B cell (primary cell): ENCODE data around the gene GPBP1. TPM values are rescaled to one million over a fixed set of nuclear protein-coding genes. Genes with fewer than 3 reads are reported as not detected.

ENCODE experiments used
- ATAC-seq: fragments of 200-7000 bp; cut with Tn5 transposase; one replicate; pipeline ENCODE4 v1.10.0; 2021; ENCODE audit warnings: low read depth, mild to moderate bottlenecking, moderate number of reproducible peaks, moderate library complexity
- CTCF ChIA-PET: fragments of 350-600 bp; sonication (Branson Sonifier 250); formaldehyde crosslinking; loops from one replicate; lab custom pipeline; 2021; ENCODE audit warnings: antibody characterized with exemption, inconsistent platforms; lab: Charles Lee
- POLR2A ChIA-PET: fragments of 350-600 bp; sonication (Branson Sonifier 250); formaldehyde crosslinking; loops from one replicate; lab custom pipeline; 2021; ENCODE audit warnings: antibody characterized with exemption; lab: Charles Lee
- DNase-seq: peaks from one replicate; pipeline ENCODE4 v3.0.0; 2013
- H2AFZ ChIP-seq: 2 replicates; pipeline ENCODE4 v1.6.1; 2012; ENCODE audit warnings: mild to moderate bottlenecking, low read depth, low read length; ENCODE audit not compliant: insufficient read depth, poor library complexity, severe bottlenecking
- H3K27ac ChIP-seq, 2 donors: 1 replicate in 1 of 2; 2 replicates in 1 of 2; pipeline ENCODE4 v1.5.1; 2012 to 2013; ENCODE audit warnings: low read length in 2 of 2, mild to moderate bottlenecking in 2 of 2, moderate library complexity in 1 of 2
- H3K27me3 ChIP-seq, 4 experiments: fragments of 200-600 bp in 1 of 4; sonication (generic) in 1 of 4; replicated peaks in 1 of 4; 1 replicate in 2 of 4; 2 replicates in 2 of 4; pipeline versions ENCODE4 v1.6.1 to v1.7.0; 2013 to 2016; ENCODE audit warnings: low read length in 3 of 4, mild to moderate bottlenecking in 2 of 4, mixed read lengths in 1 of 4, moderate library complexity in 1 of 4; ENCODE audit not compliant: insufficient read depth in 4 of 4, control insufficient read depth in 3 of 4; ENCODE audit errors: control extremely low read depth in 1 of 4
- H3K36me3 ChIP-seq, 2 experiments: replicated peaks in 1 of 2; 1 replicate in 1 of 2; 2 replicates in 1 of 2; pipeline versions ENCODE4 v1.6.1 to v1.7.1; 2013; ENCODE audit warnings: low read length in 1 of 2; ENCODE audit not compliant: insufficient read depth in 2 of 2, control insufficient read depth in 1 of 2; ENCODE audit errors: control extremely low read depth in 1 of 2, extremely low read depth in 1 of 2
- H3K4me1 ChIP-seq, 2 donors: fragments of 200-600 bp in 1 of 2; sonication (generic) in 1 of 2; 1 replicate in 1 of 2; 2 replicates in 1 of 2; pipeline versions ENCODE4 v1.5.1 to v1.6.1; 2013 to 2017; ENCODE audit warnings: low read length in 2 of 2; ENCODE audit not compliant: control insufficient read depth in 2 of 2, insufficient read depth in 2 of 2
- H3K4me2 ChIP-seq: replicated peaks from 2 replicates; pipeline ENCODE3; 2012; ENCODE audit warnings: mild to moderate bottlenecking, low read depth, low read length; ENCODE audit not compliant: poor library complexity, severe bottlenecking
- H3K4me3 ChIP-seq, 5 experiments: fragments of 200-600 bp in 1 of 5; sonication (generic) in 1 of 5; 1 replicate in 3 of 5; 2 replicates in 2 of 5; pipeline versions ENCODE4 v1.5.1 to v1.7.0; 2011 to 2016; ENCODE audit warnings: low read length in 4 of 5, mild to moderate bottlenecking in 4 of 5, low read depth in 2 of 5, control low read depth in 1 of 5, moderate library complexity in 1 of 5; ENCODE audit not compliant: insufficient read depth in 1 of 5; ENCODE audit errors: control extremely low read depth in 1 of 5, extremely low read depth in 1 of 5
- H3K79me2 ChIP-seq: fragments of 200-600 bp; sonication (generic); one replicate; pipeline ENCODE4 v1.6.0; 2016; ENCODE audit warnings: low read length; ENCODE audit not compliant: control insufficient read depth, insufficient read depth
- H3K9ac ChIP-seq: fragments of 200-600 bp; sonication (generic); 2 replicates; pipeline ENCODE4 v1.6.1; 2017; ENCODE audit warnings: mild to moderate bottlenecking, low read length, moderate library complexity
- H3K9me3 ChIP-seq, 3 donors: one replicate each; pipeline versions ENCODE4 v1.6.1 to v1.7.1; 2013; ENCODE audit warnings: low read length in 2 of 3; ENCODE audit not compliant: control insufficient read depth in 2 of 3, insufficient read depth in 1 of 3; ENCODE audit errors: control extremely low read depth in 1 of 3
- H4K20me1 ChIP-seq: 2 replicates; pipeline ENCODE4 v1.6.0; 2012; ENCODE audit warnings: mild to moderate bottlenecking, low read length; ENCODE audit not compliant: insufficient read depth, control insufficient read depth, poor library complexity, severe bottlenecking
- H3K27ac Mint-ChIP-seq: one replicate; pipeline ENCODE4 v1.8.0; 2021; ENCODE audit warnings: mixed read lengths
- H3K27me3 Mint-ChIP-seq: one replicate; pipeline ENCODE4 v1.8.0; 2021; ENCODE audit warnings: mixed read lengths
- H3K4me1 Mint-ChIP-seq: one replicate; pipeline ENCODE4 v1.8.0; 2021; ENCODE audit warnings: mixed read lengths
- H3K4me3 Mint-ChIP-seq: one replicate; pipeline ENCODE4 v1.8.0; 2021; ENCODE audit warnings: mixed read lengths
- H3K9me3 Mint-ChIP-seq: one replicate; pipeline ENCODE4 v1.8.0; 2022; ENCODE audit warnings: mixed read lengths; ENCODE audit not compliant: insufficient read depth
- EZH2 ChIP-seq: IDR thresholded peaks from 2 replicates; pipeline ENCODE4 v1.6.1; 2012; ENCODE audit warnings: borderline replicate concordance, low read depth, mild to moderate bottlenecking, moderate library complexity, low read length; ENCODE audit not compliant: insufficient read depth, poor library complexity, severe bottlenecking
- WGBS: methylation state at CpG from one replicate; pipeline ENCODE4 v1.1.5; 2013; ENCODE audit warnings: missing lambda C conversion rate; ENCODE audit not compliant: insufficient coverage; 5-methylcytosine and 5-hydroxymethylcytosine counted together
- intact Hi-C: fragments of 100-400 bp; cut with micrococcal nuclease; formaldehyde crosslinking; loops from one replicate; pipeline ENCODE4 v1.10.0; 2022
- polyA plus RNA-seq: library from polyadenylated mRNA; depleted of rRNA; stranded (reverse); fragments of >200 nt; gene quantifications from 2 replicates; pipeline ENCODE4 v1.2.3, GENCODE V29; 2012
- total RNA-seq, 2 donors: library from RNA; stranded (reverse); fragments of 120-200 nt in 1 of 2; gene quantifications; 1 replicate in 1 of 2; 2 replicates in 1 of 2; pipeline versions ENCODE4 v1.2.3 to v1.2.4, GENCODE V29; 2013 to 2022
- TF ChIP-seq, protein P1 (sequence below): fragments of 200-600 bp; IDR thresholded peaks from one replicate; pipeline ENCODE4 v1.8.0; 2022; ENCODE audit warnings: antibody characterized with exemption, mild to moderate bottlenecking

GPBP1 gene
- total and polyA plus RNA-seq, 2 donors (not counting 1 experiment from before 2014, with no cell fraction given) = 30.9 to 152 TPM

- H3K27ac ChIP-seq = no peak overlapping the region
- peak; percentile 82 for ATAC-seq
- H3K9me3 Mint-ChIP-seq = no peaks in the 10 kb centered on the region
- WGBS = 65% methylated on average over 2 of the region's 6 CpGs
- peak overlapping the region; percentile 90 for H2AFZ ChIP-seq
- H3K27me3 Mint-ChIP-seq = no peaks in the 10 kb centered on the region
- H3K9ac ChIP-seq = peak overlapping the region; percentile 61
- no peaks in the 10 kb centered on the region for H3K79me2 ChIP-seq
- peak overlapping the region in 4 of 5 experiments; percentile 47 to 59 (median 51) for H3K4me3 ChIP-seq
- H3K36me3 ChIP-seq = no peaks in the 10 kb centered on the region
- H3K27me3 ChIP-seq = no peaks in the 10 kb centered on the region
- TF ChIP-seq, protein P1, sequence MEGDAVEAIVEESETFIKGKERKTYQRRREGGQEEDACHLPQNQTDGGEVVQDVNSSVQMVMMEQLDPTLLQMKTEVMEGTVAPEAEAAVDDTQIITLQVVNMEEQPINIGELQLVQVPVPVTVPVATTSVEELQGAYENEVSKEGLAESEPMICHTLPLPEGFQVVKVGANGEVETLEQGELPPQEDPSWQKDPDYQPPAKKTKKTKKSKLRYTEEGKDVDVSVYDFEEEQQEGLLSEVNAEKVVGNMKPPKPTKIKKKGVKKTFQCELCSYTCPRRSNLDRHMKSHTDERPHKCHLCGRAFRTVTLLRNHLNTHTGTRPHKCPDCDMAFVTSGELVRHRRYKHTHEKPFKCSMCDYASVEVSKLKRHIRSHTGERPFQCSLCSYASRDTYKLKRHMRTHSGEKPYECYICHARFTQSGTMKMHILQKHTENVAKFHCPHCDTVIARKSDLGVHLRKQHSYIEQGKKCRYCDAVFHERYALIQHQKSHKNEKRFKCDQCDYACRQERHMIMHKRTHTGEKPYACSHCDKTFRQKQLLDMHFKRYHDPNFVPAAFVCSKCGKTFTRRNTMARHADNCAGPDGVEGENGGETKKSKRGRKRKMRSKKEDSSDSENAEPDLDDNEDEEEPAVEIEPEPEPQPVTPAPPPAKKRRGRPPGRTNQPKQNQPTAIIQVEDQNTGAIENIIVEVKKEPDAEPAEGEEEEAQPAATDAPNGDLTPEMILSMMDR = peak; percentile 75
- TF ChIP-seq EZH2 = no peak
- peak overlapping the region; percentile 28 for H3K27ac Mint-ChIP-seq
- peaks cover 6 to 13% of the 10 kb centered on the region in 2 donors for H3K4me1 ChIP-seq
- intact Hi-C loops = loop anchor here (1.0 kb wide), 2 partner anchors 1164 to 1552 kb away; no protein-coding TSS in a partner anchor
- H3K9me3 ChIP-seq = no peaks in the 10 kb centered on the region
- peak; percentile 88 for DNase-seq
- peaks cover 16% of the 10 kb centered on the region for H3K4me1 Mint-ChIP-seq
- H3K4me3 Mint-ChIP-seq = peak overlapping the region; percentile 76
- ChIA-PET POLR2A (no interaction called here), CTCF (interaction anchor here (0.7 to 4.6 kb wide), 23 partner anchors 9 to 1551 kb away, joined by 3 to 93 read pairs (median 3); partner anchors contain the start of gene PLK2)
- H3K4me2 ChIP-seq = peak overlapping the region; percentile 73
- H4K20me1 ChIP-seq = no peaks in the 10 kb centered on the region
These were observed 124.6 kb downstream of the GPBP1 start for GRCh38 chr5:57298295-57298984.

- no peaks in the 10 kb centered on the region for H3K36me3 ChIP-seq
- TF ChIP-seq, protein P1 = peak; percentile 61
- no peak for TF ChIP-seq EZH2
- WGBS = 10% methylated on average over 10 of the region's 15 CpGs
- peaks cover 16% of the 10 kb centered on the region for H3K4me1 Mint-ChIP-seq
- H2AFZ ChIP-seq = peak overlapping the region; percentile 90
- ATAC-seq (peak; percentile 55), DNase-seq (peak; percentile 81)
- no peaks in the 10 kb centered on the region for H3K9me3 ChIP-seq
- POLR2A ChIA-PET = no interaction called here
- H3K9ac ChIP-seq = peak overlapping the region; percentile 61
- no peaks in the 10 kb centered on the region for H3K27me3 Mint-ChIP-seq
- peak overlapping the region; percentile 23 to 59 (median 47) for H3K4me3 ChIP-seq
- no peaks in the 10 kb centered on the region for H3K27me3 ChIP-seq
- H3K27ac ChIP-seq = no peak overlapping the region
- no peaks in the 10 kb centered on the region for H4K20me1 ChIP-seq
- H3K4me2 ChIP-seq = peak overlapping the region; percentile 73
- CTCF ChIA-PET = interaction anchor here (1.1 to 4.6 kb wide), 9 partner anchors 9 to 1188 kb away, joined by 3 to 93 read pairs (median 3); partner anchors contain the start of gene PLK2
- H3K27ac Mint-ChIP-seq = peak overlapping the region; percentile 28
- intact Hi-C loops = loop anchor here (1.0 kb wide), 2 partner anchors 1163 to 1551 kb away; no protein-coding TSS in a partner anchor
- peak overlapping the region; percentile 76 for H3K4me3 Mint-ChIP-seq
- no peaks in the 10 kb centered on the region for H3K79me2 ChIP-seq
- peaks cover 6 to 13% of the 10 kb centered on the region in 2 donors for H3K4me1 ChIP-seq
- no peaks in the 10 kb centered on the region for H3K9me3 Mint-ChIP-seq
These were observed 125.2 kb downstream of the GPBP1 start for GRCh38 chr5:57298985-57299491.
